Chondrocyte (in vitro differentiated cells): Measurements from ENCODE around the gene GJA9. TPM values are rescaled to one million over a fixed set of nuclear protein-coding genes. Genes with fewer than 3 reads are reported as not detected.

ENCODE experiments used
- DNase-seq: peaks from one replicate; pipeline ENCODE4 v3.0.0; 2021; ENCODE audit warnings: mixed read lengths, low spot score
- H3K27ac Mint-ChIP-seq: one replicate; pipeline ENCODE4 v1.8.0; 2021; ENCODE audit warnings: mild to moderate bottlenecking, moderate library complexity, mixed read lengths; ENCODE audit not compliant: unreplicated experiment
- H3K27me3 Mint-ChIP-seq: 2 replicates; pipeline ENCODE4 v1.8.0; 2021; ENCODE audit warnings: low read depth, mixed read lengths
- H3K36me3 Mint-ChIP-seq: 2 replicates; pipeline ENCODE4 v1.8.0; 2021; ENCODE audit warnings: low read depth, mixed read lengths
- H3K4me1 Mint-ChIP-seq: 2 replicates; pipeline ENCODE4 v1.8.0; 2021; ENCODE audit warnings: low read depth, mild to moderate bottlenecking, mixed read lengths
- H3K4me3 Mint-ChIP-seq: one replicate; pipeline ENCODE4 v1.8.0; 2021; ENCODE audit warnings: mild to moderate bottlenecking, moderate library complexity, mixed read lengths; ENCODE audit not compliant: unreplicated experiment
- H3K9me3 Mint-ChIP-seq: 2 replicates; pipeline ENCODE4 v1.8.0; 2021; ENCODE audit warnings: low read depth, mixed read lengths
- total RNA-seq: library from RNA; stranded (reverse); gene quantifications from 3 replicates; pipeline ENCODE4 v1.2.1, GENCODE V29; 2021
- TF ChIP-seq, protein P1 (sequence below): fragments of 200-600 bp; sonication (generic); IDR thresholded peaks from 2 replicates; pipeline ENCODE4 v1.5.0; 2021; ENCODE audit warnings: antibody characterized with exemption, mild to moderate bottlenecking, moderate library complexity

GJA9 gene
- total RNA-seq, 1 donor from 2014 or later: not detected

DNA sequence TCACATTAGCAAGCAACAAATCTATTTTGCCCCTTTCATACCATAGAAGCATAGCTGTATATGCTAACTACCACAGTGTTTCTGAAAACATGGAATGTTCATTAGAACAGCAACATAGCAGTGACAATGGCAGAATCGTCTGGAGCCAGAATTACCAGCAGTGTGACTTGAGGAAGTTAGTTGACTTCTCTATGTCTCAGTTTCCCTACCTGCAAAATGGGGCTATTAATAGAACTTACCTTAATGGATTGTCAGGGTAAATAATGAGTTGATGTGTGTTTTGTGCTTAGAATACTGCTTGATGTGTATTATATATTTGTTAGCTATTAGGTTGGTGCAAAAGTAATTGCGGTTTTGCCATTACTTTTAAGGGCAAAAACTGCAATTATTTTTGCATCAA, 14.8 kb upstream of the GJA9 start:
- TF ChIP-seq, protein P1, sequence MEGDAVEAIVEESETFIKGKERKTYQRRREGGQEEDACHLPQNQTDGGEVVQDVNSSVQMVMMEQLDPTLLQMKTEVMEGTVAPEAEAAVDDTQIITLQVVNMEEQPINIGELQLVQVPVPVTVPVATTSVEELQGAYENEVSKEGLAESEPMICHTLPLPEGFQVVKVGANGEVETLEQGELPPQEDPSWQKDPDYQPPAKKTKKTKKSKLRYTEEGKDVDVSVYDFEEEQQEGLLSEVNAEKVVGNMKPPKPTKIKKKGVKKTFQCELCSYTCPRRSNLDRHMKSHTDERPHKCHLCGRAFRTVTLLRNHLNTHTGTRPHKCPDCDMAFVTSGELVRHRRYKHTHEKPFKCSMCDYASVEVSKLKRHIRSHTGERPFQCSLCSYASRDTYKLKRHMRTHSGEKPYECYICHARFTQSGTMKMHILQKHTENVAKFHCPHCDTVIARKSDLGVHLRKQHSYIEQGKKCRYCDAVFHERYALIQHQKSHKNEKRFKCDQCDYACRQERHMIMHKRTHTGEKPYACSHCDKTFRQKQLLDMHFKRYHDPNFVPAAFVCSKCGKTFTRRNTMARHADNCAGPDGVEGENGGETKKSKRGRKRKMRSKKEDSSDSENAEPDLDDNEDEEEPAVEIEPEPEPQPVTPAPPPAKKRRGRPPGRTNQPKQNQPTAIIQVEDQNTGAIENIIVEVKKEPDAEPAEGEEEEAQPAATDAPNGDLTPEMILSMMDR: no peak
- H3K27ac Mint-ChIP-seq: no peak overlapping the region
- DNase-seq: no peak
- no peaks in the 10 kb centered on the region for H3K4me1 Mint-ChIP-seq
- no peak overlapping the region for H3K4me3 Mint-ChIP-seq
- no peaks in the 10 kb centered on the region for H3K9me3 Mint-ChIP-seq
- no peaks in the 10 kb centered on the region for H3K27me3 Mint-ChIP-seq
- H3K36me3 Mint-ChIP-seq: no peaks in the 10 kb centered on the region

DNA sequence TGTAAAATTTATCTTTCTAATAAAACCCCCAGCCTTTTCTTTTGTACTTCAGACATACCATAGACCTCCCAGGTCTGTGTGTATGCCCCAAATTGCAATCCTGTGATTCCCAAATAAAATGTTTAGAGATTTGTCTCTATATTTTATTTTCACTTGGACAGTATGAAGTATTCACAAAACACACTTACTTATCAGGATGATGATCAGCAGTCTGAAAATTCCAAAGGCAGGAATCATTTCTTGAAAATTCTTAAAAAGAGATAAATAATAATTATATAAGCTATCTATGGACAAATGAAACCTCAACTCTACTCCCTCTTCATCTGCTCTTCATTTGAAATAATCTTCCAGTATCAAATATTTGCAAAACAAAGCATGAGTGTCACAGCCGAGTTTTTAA, 11.6 kb upstream of the GJA9 start:
- peaks cover 4% of the 10 kb centered on the region for H3K36me3 Mint-ChIP-seq
- TF ChIP-seq, protein P1: no peak
- no peaks in the 10 kb centered on the region for H3K4me1 Mint-ChIP-seq
- no peaks in the 10 kb centered on the region for H3K9me3 Mint-ChIP-seq
- H3K27me3 Mint-ChIP-seq: no peaks in the 10 kb centered on the region
- no peak for DNase-seq
- H3K4me3 Mint-ChIP-seq: no peak overlapping the region
- H3K27ac Mint-ChIP-seq: no peak overlapping the region

DNA sequence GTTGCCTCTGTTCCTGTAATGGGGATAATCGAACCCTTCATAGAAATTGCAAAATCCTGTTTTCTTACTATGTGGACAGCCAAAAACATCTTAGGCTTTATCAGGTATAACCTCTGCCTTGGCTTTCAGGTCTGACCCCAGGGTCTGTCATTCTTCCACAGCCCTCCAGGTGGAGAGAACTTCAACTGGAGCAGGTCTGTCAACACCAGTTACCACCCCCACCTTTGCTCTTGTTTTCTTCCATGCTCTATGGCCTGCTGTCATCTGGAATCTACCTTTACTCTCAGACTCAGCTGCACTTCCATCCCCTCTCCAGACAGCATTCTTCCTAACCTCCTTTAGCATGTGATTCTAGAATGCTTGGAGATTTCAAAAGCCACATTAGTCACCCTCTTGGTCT, 10.4 kb upstream of the GJA9 start:
- H3K9me3 Mint-ChIP-seq: no peaks in the 10 kb centered on the region
- DNase-seq: no peak
- H3K27me3 Mint-ChIP-seq: no peaks in the 10 kb centered on the region
- H3K4me3 Mint-ChIP-seq: no peak overlapping the region
- H3K36me3 Mint-ChIP-seq: peaks cover 4% of the 10 kb centered on the region
- H3K27ac Mint-ChIP-seq: no peak overlapping the region
- H3K4me1 Mint-ChIP-seq: no peaks in the 10 kb centered on the region
- TF ChIP-seq, protein P1: peak; percentile 23

DNA sequence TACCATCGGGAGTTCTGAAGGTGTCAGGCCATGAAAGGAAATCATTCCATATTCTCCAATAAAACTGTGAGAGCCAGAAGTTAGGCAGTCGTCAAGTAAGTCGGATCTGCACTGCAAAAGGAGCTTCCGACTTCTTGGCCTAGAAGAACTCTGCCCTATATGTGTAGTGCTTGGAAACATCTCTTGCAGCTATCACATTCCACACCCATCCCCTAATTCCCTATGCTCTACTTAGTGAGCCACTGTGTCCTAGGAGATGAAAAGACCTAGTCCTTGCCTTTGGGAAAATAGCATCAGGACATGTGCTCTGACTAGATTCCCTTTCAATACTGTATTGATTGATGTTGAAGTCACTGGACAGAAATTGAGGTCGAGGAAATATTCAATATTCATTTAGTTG, 8.2 kb upstream of the GJA9 start:
- Mint-ChIP-seq H3K4me1 (no peaks in the 10 kb centered on the region), H3K36me3 (peaks cover 4% of the 10 kb centered on the region), H3K9me3 (no peaks in the 10 kb centered on the region), H3K27me3 (no peaks in the 10 kb centered on the region), H3K27ac (no peak overlapping the region), H3K4me3 (no peak overlapping the region)
- DNase-seq: no peak
- TF ChIP-seq, protein P1: no peak

DNA sequence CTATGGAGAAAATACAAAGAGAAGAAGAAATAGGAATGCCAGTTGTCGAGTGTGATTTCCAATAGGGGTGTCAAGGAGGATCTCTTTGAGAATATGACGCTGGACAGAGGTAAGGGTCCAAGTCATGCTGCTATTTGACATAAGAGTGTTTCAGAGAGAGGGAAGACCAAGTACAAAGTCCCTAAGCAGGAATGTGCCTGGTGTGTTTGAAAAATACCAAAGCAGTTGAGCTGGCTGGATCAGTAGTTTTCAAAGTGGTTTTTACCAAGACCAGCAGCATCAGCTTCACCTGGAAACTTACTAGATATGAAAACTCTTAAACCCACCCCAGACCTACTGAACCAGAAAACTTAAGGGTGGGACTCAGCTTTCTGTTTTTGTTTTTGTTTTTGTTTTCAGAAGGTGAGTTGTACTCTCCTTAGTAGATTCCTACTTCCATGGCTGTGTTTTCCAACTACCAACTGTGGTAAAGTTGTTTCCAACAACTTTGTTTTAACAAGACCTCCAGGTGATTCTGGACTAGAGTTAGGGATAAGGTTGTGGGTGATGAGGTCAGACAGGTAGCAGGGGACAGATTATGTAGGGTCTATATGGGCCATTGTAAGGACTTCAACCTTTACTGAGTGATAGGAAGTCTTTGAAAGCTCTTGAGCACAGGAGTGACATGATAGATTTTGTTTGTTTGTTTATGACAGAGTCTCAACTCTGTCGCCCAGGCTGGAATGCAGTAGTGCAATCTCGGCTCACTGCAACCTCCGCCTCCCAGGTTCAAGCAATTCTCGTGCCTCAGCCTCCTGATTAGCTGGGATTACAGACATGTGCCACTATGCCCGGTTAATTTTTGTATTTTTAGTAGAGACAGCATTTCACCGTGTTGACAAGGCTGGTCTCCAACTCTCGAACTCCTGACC, 7.3 kb upstream of the GJA9 start:
- Mint-ChIP-seq H3K27me3 (no peaks in the 10 kb centered on the region), H3K9me3 (no peaks in the 10 kb centered on the region), H3K27ac (no peak overlapping the region), H3K4me1 (no peaks in the 10 kb centered on the region), H3K36me3 (peaks cover 4% of the 10 kb centered on the region), H3K4me3 (no peak overlapping the region)
- TF ChIP-seq, protein P1: no peak
- no peak for DNase-seq
